ENCODE results near the gene TFR2. TPM values are rescaled to one million over a fixed set of nuclear protein-coding genes. Genes with fewer than 3 reads are reported as not detected.
A peak's percentile ranks its signal among the peaks of the same experiment; 100 is the strongest.

Gene TFR2
- total RNA-seq, 1 donor from 2014 or later = 0.35 TPM

GRCh38 chr7:100602889-100603725, 38.2 kb downstream of the TFR2 start:
- peaks cover 13% of the 10 kb centered on the region for H3K4me1 ChIP-seq
- intact Hi-C loops (cut with DNase I) = no loop called here
- H3K4me3 ChIP-seq = peak overlapping the region; percentile 71
- no peaks in the 10 kb centered on the region for H3K9me3 ChIP-seq
- H3K36me3 ChIP-seq = no peaks in the 10 kb centered on the region
- H3K27ac ChIP-seq = peak overlapping the region; percentile 51
- ATAC-seq (peak; percentile 21 to 36), DNase-seq (no peak)
- TF ChIP-seq CTCF (IDR thresholded peaks at IDR 0.05) = no peak
- no peaks in the 10 kb centered on the region for H3K27me3 ChIP-seq (ENCODE audit: low read depth)

- no peak for DNase-seq
- intact Hi-C loops (cut with DNase I) = no loop called here
Observed at GRCh38 chr7:100600730-100601038, 40.7 kb downstream of the TFR2 start.

GRCh38 chr7:100599911-100600729, 41.2 kb downstream of the TFR2 start:
- H3K9me3 ChIP-seq = no peaks in the 10 kb centered on the region
- ATAC-seq = no peak
- no peak for DNase-seq
- H3K36me3 ChIP-seq = no peaks in the 10 kb centered on the region
- H3K4me1 ChIP-seq = peaks cover 6% of the 10 kb centered on the region
- intact Hi-C loops (cut with DNase I) = no loop called here
- TF ChIP-seq CTCF (IDR thresholded peaks at IDR 0.05) = no peak
- H3K27ac ChIP-seq = no peak overlapping the region
- no peak overlapping the region for H3K4me3 ChIP-seq
- no peaks in the 10 kb centered on the region for H3K27me3 ChIP-seq (ENCODE audit: low read depth)

More at GRCh38 chr7:100600730-100601038, 40.7 kb downstream of the TFR2 start:
- no peaks in the 10 kb centered on the region for H3K27me3 ChIP-seq (ENCODE audit: low read depth)
- ATAC-seq = no peak
- H3K4me3 ChIP-seq = no peak overlapping the region
- no peak overlapping the region for H3K27ac ChIP-seq
- H3K9me3 ChIP-seq = no peaks in the 10 kb centered on the region
- H3K4me1 ChIP-seq = peaks cover 12% of the 10 kb centered on the region
- TF ChIP-seq CTCF (IDR thresholded peaks at IDR 0.05) = no peak
- H3K36me3 ChIP-seq = no peaks in the 10 kb centered on the region

- H3K4me1 ChIP-seq = no peaks in the 10 kb centered on the region
- H3K27me3 ChIP-seq (ENCODE audit: low read depth) = no peaks in the 10 kb centered on the region
- H3K27ac ChIP-seq = no peak overlapping the region
- no peak for ATAC-seq
- no peaks in the 10 kb centered on the region for H3K36me3 ChIP-seq
- no peak for TF ChIP-seq CTCF (IDR thresholded peaks at IDR 0.05)
- no peaks in the 10 kb centered on the region for H3K9me3 ChIP-seq
- intact Hi-C loops (cut with DNase I) = no loop called here
- H3K4me3 ChIP-seq = no peak overlapping the region
- no peak for DNase-seq
Observed at GRCh38 chr7:100598425-100598824, 42.9 kb downstream of the TFR2 start.

- intact Hi-C loops (cut with DNase I) = no loop called here
- ATAC-seq (no peak), DNase-seq (no peak)
- no peaks in the 10 kb centered on the region for H3K36me3 ChIP-seq
- no peak overlapping the region for H3K27ac ChIP-seq
- H3K4me1 ChIP-seq = no peaks in the 10 kb centered on the region
- H3K4me3 ChIP-seq = no peak overlapping the region
- no peaks in the 10 kb centered on the region for H3K27me3 ChIP-seq (ENCODE audit: low read depth)
- no peak for TF ChIP-seq CTCF (IDR thresholded peaks at IDR 0.05)
- H3K9me3 ChIP-seq = no peaks in the 10 kb centered on the region
Observed at GRCh38 chr7:100595188-100595587, 46.2 kb downstream of the TFR2 start.

Data from lower lobe of right lung (tissue), 2 donors.